Measurements from ENCODE around the gene SAP130.

SAP130 gene

DNA sequence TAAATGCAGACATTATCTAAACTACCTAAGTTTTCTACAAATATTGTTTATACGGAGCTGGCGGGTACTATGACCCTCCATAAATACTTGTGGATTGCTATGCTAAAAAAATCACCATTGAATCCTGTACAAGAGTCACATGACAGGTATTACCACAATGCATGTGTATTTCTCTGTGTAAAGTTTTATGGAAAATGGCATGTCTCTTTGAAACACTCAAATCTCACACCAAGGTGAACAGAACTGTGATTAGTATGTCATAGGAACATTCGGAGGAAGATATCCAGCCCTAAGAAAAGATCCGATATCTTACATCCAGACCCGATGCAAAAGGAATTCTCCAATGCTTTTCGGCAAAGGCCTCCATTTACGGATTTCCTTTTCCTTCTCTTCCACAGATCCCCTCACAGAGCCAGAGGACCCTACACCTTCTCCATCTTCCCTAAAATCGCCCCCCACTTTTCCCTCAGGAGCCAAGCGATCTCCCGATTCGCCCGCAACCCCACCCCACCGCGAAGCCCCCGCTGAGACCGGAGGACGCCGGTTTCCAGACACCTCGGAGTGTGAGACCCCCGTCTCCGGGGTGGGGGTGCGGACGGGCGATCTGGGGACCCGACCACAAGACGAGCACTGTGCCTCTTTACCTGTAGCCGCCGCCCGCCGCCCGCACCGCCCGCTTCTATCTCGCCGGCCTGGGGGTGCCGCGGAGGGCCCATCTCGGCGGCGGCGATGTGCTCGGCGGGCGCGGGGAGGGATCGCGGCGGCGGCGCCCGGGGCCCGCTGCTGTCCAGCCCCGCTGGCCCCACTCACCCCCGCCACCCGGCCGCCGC is 1.2 kb downstream of the SAP130 start:
- peak; percentile 17 for DNase-seq (ENCODE audit: low spot score)

DNA sequence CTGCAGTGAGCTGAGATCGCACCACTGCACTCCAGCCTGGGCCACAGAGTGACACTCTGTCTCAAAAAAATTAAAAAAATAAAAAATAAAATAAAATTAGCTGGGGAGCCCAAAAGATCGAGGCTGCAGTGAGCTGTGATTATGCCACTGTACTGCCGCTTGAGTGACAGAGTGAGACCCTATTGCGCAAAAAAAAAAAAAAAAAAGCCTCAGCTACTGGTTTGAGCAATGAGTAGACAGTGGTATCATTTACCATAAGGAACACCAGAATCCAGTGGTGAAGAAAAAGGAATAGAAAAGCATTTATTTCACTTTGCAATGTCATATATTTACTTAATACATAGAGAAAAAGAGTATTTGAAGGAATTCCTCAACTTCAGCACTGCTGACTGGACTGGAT is 3.0 kb downstream of the SAP130 start:
- DNase-seq (ENCODE audit: low spot score), result no peak

DNA sequence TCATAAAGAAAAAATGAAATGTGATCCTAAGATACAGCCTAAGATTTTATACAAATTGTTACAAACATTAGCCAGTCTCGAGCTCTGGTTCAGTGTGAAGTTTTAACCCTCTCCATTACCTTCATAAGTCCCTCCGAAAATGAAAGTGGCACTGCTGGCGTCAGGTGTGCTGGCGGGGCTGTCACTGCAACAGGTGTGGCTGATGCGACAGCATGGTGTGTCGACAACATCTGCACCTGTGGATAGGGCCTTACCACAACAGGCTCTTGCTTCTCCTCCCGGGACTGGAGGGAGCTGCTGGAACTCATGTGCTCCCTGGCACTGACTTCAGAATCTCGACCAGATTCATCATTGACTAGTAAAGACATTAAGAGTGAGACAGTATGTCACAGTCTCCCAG is 10.3 kb downstream of the SAP130 start:
- no peak for DNase-seq (ENCODE audit: low spot score)

DNA sequence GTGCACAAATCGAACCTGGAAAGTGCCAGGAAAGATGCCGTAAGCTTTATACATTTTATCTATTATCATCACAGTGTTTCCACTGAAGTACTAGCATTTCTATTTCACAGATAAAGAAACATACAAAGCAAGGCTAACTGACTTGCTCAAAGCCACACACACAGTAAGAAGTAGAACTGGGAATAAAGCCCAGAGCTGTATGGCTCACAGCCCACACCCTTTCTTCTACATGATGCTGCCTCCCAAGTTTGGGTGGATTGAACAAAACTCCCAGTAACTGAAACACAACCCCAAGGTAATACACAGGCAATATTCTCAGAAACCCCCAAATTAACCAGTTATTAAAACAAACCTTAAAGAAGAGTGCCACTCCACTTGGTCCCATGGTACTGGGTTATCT is 11.2 kb downstream of the SAP130 start:
- peak; percentile 7 for DNase-seq (ENCODE audit: low spot score)

DNA sequence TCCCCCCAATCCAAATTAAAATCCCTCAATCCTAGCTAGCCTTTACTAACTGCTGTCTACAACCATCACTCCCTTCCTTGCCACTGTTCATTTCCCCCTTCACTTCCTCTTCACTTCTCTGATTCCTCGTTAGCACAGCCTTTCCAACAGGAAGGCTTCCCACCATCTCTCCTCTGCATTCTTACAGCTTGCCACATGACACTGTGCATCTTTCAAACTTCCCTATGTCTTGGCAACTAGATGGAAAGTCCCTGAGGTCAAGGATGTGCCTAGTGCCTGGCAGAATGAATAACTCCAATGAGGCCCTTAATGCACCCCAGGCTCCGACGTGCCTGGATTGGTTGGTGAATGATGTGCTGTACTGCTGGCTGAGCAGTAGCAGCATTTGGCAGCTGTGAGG is 15.2 kb downstream of the SAP130 start:
- DNase-seq (ENCODE audit: low spot score), result no peak

DNA sequence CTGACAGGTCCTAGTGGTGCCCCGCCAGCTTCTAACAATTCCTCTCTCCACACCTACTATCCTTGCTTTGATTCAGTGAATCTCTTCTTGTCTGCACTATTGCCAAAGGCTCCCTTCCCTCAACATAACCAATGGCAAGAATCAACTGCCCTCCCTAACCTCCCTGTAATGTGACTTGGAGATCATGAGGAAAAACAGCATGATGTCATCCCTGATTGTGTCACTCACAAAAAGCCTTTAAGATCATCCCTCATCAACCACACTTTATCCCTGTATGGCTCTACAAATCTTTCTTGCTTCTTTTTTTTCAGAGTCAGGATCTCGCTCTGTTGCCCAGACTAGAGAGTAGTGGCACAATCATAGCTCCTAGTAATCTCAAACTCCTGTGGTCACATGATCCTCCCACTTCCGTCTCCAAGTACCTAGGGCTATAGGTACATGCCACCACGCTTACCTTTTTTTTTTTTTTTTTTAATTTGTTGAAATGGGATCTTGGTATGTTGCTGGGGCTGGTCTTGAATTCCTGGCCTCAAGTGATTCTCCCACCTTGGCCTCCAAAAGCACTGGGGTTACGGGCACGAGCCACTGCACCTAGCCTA is 19.7 kb downstream of the SAP130 start:
- DNase-seq (ENCODE audit: low spot score), result no peak

DNA sequence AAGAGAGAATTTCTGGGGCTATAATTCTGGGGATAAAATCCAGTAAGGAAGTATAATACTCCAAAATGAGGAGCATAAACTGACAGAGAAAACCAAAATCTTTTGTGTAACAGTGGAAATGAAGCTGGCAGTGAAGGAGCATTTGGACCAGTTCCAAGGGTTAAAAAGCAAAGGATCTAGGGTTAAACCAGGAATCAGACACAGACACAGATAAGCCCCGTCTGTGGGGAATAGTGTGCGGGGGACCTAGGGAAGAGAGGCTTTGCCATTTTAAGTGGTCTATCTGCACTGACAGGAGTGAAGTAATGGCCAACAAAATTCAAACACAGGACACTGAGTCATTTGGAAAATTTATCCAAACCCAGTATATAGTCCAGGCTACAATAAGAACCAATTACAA is 23.4 kb downstream of the SAP130 start:
- DNase-seq (ENCODE audit: low spot score), result no peak

DNA sequence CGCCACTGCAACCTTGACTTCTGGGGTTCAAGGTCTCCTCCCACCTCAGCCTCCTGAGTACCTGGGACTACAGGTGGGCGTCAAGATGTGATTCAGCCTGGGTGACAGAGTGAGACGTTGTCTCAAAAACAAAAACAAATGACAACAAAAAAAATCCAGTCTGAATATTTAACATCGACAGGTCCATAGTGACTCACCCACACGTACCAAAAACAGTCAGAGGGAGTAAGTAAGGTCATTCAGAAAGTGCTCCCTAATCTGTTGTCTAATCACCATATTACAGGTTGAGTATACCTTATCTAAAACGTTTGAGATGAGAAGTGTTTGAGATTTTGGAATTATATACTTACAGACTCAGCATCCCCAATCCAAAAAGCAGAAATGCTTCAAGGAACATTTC is 24.4 kb downstream of the SAP130 start:
- no peak for DNase-seq (ENCODE audit: low spot score)

DNA sequence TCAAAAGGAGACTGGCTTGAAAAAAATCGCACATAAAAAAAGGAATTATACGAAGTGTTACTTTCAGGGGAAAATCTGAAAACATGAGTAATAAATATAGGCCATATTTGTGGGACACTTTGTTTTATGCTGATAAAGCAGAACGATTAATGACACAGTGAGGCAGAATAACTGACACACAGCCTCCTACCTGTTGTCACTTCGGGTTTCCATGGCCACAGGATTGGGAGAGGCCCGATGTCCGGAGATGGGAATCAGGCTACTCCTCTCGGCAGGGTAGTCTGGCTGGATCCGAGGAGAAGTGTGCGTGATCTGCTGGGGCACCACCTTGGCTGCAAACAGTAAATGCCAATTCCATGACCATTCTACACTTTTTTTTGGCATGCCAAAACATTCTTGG is 31.7 kb downstream of the SAP130 start:
- no peak for DNase-seq (ENCODE audit: low spot score)

DNA sequence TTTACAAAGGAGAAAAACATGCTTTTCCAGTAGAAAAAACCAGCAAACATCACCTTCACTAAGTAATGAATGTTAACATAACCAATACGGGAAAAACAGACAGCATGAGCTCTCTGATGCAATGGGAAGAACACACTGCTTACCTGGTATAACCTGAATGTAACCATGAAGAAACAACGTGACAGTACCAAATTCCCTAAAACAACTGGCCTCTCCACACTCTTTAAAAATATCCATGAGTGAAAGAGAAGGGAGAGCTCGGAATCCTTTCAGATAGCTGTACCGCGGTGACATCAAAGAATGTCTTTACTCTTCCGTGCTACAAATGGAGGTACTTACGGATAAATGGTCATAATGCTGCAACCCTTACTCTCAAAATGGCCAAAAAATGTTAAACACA is 32.1 kb downstream of the SAP130 start:
- DNase-seq (ENCODE audit: low spot score), result no peak

DNA sequence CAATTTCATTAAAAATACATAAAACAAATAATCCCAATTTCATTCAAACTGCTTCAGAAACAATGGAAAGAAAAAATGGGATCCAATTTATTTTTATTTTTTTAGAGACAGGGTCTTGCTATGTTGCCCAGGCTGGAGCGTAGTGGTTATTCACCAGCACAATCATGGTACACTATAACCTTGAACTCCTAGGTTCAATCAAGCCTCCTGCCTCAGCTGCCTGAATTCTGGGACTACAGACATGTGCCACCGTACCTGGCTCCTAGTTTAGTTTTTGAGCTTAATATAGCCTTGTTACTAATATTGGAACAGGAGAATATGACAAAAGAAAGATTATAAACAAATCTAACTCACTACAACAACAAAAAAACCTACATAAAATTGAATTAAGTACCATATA is 34.2 kb downstream of the SAP130 start:
- no peak for DNase-seq (ENCODE audit: low spot score)

DNA sequence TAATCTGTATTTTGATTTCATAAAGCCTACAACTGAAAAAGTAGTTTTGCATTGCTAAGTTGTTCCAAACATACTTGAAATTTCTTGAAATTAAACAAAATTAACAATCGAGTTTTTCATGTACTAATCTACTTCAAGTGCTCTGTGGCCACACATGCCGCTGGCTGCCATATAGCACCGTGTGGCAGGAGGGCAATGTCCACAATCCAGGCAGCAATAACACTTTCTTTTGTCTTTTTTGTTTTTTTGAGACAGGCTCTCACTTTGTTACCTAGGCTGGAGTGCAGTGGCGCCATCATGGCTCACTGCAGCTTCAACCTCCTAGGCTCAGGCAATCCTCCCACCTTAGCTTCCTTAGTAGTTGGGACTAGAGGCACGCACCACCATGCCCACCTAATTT is 36.1 kb downstream of the SAP130 start:
- DNase-seq (ENCODE audit: low spot score), result no peak

DNA sequence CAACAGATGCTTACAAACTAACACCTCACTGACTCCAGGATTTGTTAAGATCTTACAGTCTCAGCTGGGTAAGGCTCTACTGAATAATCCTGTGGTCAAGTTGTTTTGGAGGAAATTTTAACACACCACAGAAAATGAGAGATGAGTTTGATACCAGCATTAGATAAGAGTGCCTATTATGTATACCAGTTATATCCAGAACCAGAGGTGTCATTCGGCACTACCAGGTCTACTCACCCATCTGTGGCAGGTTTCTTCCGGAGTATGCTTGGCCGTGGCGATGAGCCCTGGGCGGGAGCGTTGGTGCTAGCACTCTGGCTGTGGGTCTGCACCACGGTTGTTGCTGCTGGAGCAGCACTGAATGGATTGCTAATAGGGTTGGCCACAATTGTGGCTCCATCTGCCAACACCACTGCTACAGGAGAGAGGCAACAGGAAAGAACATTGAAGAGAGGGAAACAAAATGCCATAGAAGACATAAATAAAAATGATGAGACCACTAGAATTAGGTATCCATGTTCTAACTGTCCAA is 41.2 kb downstream of the SAP130 start:
- peak; percentile 18 for DNase-seq (ENCODE audit: low spot score)

DNA sequence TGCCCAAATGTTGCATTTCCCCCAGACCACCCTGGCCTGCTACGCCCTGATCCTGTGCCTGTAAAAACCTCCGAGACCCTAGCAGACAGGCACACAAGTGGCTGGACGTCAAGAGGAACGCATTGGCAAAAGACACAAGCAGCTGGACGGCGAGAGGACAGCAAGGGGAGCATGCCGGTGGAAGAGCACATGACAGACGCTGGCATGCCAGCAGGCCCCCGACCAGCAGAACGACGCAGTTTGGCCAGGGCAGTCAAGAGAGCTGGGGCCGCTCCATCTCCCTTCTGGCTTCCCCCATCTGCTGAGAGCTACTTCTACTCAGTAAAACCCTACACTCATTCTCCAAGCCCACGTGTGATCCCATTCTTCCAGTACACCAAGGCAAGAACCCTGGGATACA is 42.1 kb downstream of the SAP130 start:
- DNase-seq (ENCODE audit: low spot score), result peak; percentile 39

DNA sequence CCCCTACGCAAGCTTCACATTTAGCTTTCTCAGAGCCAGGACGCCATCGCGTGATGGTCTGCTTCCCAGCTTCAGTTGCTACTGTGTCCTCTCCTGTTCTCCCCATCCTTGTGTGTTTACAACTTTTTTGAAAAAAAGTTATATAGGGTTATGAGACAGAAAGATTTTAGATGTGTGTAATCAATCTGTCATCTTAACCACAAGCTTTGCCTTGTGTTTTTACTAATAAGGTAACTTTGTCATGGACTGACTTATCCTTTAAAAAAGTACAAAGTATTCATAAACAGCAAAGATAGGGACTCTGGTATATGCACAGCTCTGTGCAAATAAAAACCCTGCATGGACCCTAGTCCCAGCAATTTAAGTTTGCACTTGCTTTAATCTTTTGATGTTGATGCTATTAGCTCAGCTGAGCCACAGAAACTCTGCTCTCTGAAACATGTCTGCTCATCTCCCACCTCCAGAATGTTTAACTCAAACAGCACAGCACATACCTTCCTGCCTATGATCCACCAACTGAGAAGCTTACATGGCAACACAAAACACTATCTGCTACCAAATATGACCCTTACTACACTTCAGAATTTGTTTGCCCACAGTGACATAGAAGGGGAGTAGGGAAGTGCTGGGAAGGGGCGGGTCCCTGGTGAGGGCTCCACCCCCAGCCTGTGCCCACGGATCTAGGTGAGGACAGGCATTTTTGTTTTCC is 42.7 kb downstream of the SAP130 start:
- DNase-seq (ENCODE audit: low spot score), result no peak

DNA sequence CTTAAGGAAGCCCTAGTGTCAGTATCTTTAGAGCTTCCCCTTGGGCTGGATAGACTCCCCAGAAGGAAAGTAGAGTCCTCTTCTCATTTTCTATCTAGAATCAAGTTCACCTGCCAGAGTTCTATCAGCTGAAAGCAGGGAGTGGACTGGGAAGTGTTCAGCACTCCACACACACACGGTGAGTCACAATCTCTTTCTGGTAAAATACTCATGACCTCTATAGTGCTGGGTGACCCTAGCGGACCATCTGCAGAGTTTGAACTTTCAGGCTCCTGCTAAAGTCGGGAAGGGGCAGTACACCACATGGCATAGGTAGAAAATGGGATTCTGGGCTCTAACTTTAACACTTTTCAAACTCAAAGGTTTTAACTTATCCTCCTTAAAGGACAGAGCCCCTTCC is 43.3 kb downstream of the SAP130 start:
- no peak for DNase-seq (ENCODE audit: low spot score)

DNA sequence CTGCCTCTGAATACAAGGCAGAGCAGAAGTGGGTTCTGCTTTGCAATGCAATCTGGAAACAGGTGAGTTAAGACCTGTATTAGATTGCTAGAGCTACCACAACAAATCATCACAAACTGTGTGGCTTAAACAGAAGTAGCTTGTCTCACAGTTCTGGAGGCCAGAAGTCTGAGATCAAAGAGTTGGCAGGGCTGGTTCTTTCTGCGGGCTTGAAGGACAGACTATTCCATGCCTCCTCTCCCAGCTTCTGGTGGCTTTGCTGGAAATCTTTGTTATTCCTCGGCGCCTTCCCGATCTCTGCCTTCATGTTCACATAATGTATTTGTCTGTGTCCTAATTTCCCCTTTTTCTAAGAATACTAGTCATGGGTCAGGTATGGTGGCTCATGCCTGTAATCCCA is 58.4 kb downstream of the SAP130 start:
- DNase-seq (ENCODE audit: low spot score), result no peak

DNA sequence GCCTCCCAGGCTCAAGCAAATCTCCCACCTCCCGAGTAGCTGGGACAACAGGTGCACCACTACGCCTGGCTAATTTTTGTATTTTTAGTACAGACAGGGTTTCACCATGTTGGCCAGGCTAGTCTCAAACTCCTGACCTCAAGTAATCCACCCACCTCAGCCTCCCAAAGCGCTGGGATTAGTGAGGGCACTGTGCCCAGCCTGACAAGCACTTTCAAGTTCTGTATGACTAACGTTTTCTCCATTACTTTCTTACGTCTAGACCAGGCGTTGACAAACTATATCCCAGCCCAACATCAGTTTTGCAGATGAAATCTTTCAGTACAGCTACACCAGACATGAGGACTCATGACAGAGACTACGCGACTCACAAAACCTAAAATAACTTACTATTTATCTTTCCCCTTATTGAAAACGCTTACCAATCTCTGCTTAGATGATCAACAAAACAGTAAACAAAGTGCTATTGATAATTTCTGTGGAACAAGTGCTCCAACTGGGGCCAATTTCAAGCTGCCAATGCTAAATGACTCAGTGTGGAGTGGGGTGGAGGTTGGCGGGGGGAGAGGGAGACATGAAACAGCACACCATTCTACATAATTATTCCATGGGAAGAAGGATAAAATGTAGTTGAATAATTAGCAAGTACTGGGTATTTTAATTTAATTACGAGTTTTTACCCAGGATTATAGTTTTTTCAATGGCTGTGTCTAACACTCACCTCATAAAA is 59.1 kb downstream of the SAP130 start:
- DNase-seq (ENCODE audit: low spot score), result peak; percentile 37

DNA sequence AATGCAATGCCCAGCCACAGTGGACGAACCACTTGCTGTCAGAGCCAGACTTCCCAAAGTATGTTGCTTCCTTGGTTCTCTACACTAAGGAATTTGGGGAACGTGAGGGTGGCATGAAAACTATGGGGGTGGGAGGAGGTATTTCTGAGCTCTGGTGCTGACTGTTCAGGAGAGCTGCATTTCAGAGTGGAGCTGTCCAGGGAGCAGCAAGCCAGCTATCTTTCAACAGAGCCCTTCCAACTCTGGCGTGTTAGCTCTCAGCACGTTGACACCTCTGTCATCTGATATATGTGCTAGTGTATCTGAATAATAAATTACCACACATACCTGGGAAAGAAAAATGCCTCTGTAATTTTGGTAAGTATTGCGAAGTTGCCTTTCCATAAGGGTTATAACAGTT is 66.1 kb downstream of the SAP130 start:
- no peak for DNase-seq (ENCODE audit: low spot score)

DNA sequence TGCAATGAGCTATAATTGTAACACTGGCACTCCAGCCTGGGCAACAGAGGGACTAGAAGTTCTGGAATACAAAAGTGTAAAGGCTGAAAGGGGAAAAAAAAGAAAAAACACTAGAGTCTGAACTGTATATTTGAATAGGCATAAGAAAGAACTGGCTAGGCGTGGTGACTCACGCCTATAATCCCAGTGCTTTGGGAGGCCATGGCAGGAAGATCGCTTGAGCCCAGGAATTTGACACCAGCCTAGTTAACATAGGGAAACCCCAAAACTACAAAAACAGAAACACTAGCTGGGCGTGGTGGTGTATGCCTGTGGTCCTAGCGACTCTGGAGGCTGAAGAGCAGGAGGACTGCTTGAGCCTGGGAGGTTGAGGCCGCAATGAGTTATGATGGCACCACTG is 70.6 kb downstream of the SAP130 start:
- no peak for DNase-seq (ENCODE audit: low spot score)

DNA sequence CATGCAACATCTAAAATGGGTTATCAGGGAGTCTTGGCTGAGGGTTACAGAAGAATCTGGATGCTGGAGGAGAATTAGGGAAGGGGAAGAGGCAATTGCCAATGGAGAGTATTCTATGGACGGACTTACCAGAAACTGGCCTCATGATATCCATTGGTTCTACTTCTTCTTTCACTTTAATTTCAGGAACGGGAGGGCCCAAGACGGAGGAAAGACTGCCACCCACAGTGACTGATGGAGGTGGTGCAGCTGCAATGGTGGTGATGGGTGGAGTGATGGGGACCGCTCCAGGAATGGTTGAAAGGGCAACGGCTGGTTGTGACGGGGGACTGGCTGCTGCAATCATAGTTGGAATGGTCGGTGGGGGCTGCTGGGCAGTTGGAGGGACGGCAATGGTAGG is 73.0 kb downstream of the SAP130 start:
- DNase-seq (ENCODE audit: low spot score), result no peak

DNA sequence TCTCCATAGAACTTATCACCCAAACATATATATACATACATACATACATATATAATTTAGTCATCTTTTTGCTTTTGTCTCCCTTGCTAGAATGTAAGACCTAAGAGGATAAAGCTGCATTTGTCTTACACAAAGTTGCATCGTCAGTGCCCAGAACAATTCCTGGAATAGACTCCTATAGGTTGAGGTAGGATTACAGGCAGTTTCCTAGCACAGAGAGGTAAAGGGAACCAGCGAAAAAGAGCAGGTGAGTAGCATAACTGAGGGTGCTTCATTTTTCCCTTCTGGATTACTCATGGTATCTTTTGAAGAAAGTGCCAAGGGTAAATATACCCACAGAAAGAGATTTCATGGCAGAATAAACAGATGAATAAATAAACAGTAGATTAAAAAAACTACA is 74.0 kb downstream of the SAP130 start:
- DNase-seq (ENCODE audit: low spot score), result no peak
